Peyer's patch (tissue), 4 donors: ENCODE measurements around the gene CNST.

Experiments used
- CTCF ChIP-seq, 6 experiments: fragments of 450-650 bp in 4 of 6; fragments of 200-600 bp in 2 of 6; sonication (generic) in 1 of 6; IDR thresholded peaks; one replicate each; pipeline ENCODE4 v1.5.1; 2017 to 2019; ENCODE audit warnings: antibody characterized with exemption in 6 of 6, mild to moderate bottlenecking in 3 of 6, moderate library complexity in 1 of 6
- POLR2A ChIP-seq, 2 donors: fragments of 450-650 bp; IDR thresholded peaks; one replicate each; pipeline ENCODE4 v1.5.1; 2017; ENCODE audit warnings: antibody characterized with exemption in 2 of 2, mild to moderate bottlenecking in 2 of 2, moderate library complexity in 2 of 2

DNA sequence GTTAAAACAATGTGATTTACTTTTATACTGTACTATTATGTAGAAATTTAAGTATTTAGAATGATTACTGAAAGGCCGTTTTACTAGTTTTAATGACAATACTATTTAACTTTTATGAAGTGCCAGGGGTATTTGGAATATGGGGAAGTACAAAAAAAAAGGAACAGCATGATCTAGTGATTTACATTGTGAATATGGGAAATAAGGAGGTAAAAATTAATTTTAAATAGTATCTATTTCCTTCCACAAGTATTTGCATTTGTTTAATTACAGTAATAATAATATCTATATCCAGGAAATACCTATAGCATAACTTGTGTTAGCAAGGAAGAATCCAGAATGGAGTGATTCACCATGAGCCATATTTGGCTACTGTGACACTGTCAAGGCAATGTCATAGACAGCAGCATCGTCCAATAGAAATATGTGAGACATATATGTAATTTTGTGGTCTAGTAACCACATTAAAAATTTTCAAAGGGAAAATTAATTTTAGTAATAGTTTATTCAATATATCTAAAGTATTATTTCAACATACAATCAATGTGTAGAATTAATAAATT, 22.0 kb downstream of the CNST start:
- TF ChIP-seq CTCF (IDR thresholded peaks at IDR 0.05) (no peak), POLR2A (IDR thresholded peaks at IDR 0.05) (no peak)
